Ammon's horn (tissue), 1 donor: ENCODE measurements around the gene ICE1.
"Not testable (repeated sequence)": the region's sequence is repeated elsewhere in the genome, so short reads cannot be mapped to it uniquely, and the experiment has no call there.

Source experiments
- DNase-seq: peaks from one replicate; pipeline ENCODE4 v3.0.0-alpha.2; 2016; ENCODE audit warnings: low spot score

ICE1 gene

DNA sequence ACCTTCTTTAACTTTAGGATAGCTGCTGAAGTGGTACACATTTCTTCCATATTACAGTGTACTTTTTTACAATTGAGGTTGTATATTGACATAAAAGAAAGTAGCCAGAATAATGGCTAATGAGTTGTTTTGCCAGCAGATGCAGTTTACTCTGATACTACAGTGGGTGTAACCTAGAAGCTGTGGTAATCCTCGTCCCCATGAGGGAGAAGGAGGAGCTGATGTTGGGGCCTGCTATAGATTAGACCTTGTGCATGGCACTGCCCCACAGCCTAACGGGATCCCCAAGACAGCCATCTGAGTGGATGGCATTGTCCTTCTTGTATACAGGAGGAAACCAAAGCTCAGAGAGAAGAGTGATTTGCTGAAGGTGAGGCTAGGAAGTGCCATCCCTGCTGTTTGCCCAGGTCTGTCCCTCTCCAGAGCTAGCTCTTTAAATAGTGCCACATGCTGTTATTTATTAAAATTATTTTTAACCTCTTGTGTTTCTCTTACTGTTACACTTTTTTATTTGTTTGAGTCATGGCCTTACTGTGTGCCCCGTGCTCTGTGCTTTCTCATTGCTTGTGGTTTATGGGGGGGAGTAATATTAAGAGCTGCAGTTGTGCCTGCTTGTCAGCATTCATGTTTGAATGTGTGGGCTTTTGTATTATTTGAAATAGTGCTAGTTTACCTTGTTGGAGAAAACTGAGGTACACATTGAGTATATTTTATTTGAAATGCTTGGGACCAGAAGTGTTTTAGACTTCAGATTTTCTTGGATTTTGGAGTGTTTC lies 65.3 kb downstream of the ICE1 start:
- no peak for DNase-seq

DNA sequence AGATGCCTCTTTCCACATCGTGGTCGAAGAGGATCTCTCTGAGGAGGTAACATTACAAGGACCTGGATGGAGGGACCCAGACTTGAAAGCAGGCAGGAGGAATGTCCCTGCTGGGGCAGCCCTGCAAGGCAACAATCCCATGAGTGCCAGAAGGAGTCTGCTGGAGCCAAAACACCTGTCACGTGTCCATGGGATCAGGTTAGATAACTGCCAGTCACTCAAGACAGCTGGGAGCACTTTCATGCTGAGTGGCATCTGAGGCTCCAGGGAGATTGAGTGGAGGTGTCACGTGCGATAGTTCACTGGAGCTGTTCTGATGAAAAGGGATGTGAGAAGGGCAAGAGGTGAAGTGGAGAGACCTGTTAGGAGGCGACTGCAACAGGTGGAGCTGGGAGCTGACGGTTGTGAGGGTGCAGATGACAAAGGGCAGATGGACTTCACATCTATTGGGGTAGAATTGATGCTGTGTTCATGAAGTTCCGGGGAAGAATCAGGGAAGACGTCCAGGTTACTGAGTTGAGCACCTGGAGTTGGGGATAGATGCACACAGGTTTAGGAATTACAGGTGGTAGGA lies 68.4 kb downstream of the ICE1 start:
- no peak for DNase-seq

DNA sequence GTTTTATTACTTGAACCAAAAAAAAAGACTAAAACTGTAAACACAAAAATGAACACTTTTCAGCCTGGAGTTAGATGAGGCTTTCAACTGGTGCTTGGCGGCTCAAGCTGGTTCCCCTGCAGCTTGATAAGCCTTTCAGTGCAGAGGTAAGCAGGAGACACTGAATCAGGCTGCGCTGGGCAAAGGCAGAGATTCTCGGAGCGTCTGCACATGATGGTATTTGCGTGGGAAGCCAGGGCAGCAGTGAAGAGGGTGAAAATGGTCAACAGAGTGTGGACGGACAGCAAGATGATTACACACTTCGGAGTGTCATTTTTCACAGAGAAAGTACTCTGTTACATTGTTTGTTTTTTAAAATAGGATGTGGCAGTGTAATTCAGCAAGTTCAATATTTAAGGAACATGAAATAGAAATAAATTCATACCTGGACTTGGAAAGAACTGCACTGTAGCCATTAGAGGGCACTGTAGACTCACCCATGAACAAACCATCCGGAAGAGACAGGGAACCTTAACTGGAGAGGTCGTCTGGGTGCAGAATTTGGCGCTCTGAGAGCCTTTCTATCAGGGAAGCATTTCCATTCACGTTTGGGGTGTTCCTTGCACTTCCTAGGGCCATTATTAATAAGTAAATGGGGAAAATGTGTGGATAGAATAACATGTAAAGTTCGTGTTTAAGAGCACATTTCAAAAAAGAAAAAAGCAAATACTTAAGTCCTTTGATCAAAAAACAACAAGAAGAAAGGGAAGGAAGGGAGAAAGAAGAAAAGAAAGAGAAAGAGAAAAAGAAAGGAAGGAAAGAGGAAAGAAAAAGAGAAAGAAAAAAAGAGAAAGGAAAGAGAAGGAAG lies 69.8 kb downstream of the ICE1 start:
- DNase-seq, result peak; percentile 71

GRCh38 chr5:5492934-5493271 lies 70.4 kb downstream of the ICE1 start:
- not testable (repeated sequence) for DNase-seq

- peak; percentile 71 for DNase-seq
Observed at GRCh38 chr5:5494489-5495402, 72.3 kb downstream of the ICE1 start.

DNA sequence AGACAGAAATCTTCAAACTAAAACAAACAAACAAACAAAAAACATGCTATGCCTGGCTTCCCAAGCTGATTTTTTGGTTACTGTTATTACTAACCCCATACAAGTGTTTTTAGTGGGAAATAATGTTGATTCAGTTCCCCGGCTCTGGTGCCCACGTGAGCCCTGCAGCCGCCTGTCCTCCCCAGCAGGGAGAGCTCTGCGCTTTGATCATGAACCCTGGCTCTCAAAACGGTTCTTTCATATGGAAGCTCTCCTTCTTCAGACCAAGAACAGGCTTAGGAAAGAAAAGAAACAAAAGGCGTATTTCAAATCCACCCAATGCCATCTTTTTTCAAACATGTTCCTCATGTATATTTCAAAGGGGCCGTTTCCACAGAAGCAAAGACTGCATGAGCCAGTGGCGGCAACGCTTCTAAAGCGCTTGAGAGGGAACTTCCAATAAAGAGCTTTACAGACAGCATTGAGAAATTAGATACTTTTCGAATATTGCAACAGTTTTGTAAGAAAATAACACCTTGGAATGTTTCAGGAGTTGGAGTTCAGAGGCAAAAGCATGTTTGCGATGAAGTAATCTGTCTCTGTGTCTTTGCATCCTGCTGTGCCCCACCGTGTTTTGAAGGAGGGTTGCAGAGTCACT lies 74.8 kb downstream of the ICE1 start:
- DNase-seq, result peak; percentile 88

DNA sequence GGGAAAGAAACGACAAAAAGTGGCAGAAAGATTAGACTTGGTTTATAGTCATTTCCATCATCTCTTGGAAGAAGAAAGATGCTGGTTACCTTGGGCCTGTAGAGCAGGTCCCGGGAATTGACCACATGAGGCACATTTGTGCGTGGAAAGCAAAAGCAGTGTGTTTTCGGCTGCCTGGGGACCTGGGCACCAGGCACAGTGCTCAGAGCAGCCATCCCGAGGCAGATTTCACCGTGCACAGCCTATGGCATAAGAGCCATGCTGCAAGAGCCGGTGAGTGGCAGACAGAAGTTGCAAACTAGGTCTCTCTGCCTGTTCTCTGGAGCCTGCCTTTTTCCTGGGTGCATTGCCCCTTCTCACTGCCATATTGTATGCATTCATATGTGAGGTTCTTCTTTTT lies 77.0 kb downstream of the ICE1 start:
- no peak for DNase-seq

DNA sequence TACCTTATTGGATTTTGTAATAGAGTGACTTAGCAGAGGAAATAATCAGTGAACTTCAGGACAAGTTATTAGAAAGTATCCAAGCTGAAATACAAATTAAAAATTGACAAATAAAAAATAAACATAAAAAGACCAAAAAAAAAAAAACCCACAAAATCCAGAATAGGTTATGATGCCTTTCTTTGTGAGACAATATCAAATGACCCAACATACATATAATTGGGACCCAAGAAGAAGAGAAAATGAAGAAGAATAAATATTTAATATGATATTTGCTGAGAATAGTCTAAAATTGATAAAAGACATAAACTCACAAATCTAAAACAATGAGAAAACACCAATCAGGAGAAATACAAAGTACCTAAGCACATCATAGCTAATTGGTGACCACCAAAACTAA lies 81.8 kb downstream of the ICE1 start:
- no peak for DNase-seq

- DNase-seq, result no peak
Observed at GRCh38 chr5:5505815-5506214, 83.3 kb downstream of the ICE1 start.

DNA sequence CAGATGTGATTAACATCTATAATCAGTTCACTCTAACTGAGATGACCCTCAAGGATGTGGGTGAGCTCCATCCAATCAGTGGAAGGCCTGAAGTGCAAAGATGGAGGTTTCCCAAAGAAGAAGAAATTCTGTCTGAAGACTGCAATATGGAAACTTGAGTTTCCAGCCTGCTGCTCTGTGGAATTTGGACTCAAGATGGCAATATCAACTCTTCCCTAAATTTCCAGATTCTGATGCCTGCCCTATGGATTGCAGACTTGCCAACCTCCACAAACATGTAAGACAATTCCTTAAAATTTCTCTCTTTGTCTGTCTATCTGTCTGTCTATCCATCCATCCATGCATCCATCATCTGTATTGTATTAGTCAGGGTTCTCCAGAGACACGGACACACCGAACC lies 85.9 kb downstream of the ICE1 start:
- DNase-seq, result no peak

DNA sequence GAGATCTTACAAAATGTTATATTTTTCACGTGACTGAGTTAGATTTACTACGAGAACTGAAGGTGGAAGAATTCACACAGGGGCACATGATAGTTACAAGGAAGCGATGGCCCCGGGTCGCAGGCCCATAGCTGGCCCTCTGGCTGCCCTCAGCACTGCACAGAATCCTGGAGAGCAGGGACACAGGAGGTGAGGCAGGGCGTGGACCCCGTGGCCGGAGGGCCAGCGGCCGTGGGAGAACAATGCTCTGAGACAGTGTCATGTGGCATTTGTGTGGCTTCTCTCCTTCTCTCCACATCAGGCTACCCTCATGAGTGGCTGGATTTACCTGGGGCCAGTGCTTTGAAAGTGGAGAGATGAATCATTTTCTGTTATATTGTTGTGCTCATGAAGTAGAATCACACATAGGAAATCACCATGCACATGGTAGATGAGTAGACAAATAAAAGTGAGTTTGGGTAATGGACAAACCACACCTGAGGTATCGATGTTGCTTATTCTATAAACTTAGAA lies 89.5 kb downstream of the ICE1 start:
- DNase-seq, result no peak

DNA sequence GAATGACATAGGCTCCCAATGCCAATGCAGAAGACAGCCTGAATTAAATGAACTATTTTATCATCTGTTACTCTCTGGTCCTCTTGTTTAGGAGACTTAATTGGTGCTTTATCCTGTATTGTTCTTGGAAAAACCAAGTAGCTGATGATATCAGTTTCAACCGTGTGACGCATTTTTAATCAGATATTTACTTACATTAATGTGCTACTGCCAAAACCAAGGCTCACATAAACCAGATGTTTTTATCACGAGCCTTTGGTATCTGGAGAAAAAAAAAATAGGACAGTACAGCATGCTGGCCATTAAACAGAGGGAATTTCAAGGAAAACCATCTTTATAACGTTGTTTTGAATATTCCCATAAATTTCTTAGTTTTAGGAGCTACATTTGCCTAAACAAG lies 90.1 kb downstream of the ICE1 start:
- DNase-seq, result no peak

GRCh38 chr5:5520622-5521021 lies 98.1 kb downstream of the ICE1 start:
- DNase-seq, result not testable (repeated sequence)

- no peak for DNase-seq
Observed at GRCh38 chr5:5521029-5521428, 98.6 kb downstream of the ICE1 start.

DNA sequence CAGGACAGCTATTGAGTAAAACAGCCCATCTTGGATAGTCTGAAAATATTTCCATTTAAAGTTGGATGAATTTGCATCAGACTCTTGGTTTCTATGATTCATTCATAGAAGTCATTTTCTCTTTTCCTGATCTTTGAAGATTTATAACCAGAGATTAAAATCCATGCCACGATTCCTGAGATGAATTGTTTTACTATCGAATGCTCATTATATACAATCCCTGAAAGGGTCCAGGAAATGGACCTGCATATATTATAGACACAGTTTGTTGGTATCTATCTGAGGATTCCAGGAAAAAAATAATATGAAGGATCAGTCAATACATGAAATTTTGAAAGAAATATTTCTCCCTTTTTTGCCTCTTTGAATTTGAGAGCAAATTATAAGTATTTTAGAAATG lies 99.0 kb downstream of the ICE1 start:
- no peak for DNase-seq

- DNase-seq, result no peak
Observed at GRCh38 chr5:5522336-5522735, 99.9 kb downstream of the ICE1 start.

DNA sequence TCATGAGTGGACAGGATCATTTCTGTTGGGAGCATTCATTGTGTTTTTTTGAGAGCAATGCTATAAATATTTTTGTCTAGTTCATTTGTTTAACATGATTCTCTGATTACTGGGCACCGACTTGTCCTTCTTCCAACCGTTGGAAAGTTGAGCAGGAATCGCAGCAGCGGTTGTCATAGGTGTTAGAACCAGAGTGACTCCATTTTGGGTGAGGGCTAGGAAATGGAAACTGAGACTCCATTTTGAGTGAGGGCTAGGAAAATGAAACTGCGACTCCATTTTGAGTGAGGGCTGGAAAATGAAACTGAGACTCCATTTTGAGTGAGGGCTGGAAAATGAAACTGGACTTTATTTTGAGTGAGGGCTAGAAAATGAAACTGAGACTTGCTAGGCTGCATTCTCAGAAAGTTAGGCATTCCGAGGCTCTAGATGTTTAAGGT lies 100.6 kb downstream of the ICE1 start:
- no peak for DNase-seq

- DNase-seq, result no peak
Observed at GRCh38 chr5:5524327-5524726, 101.8 kb downstream of the ICE1 start.

- DNase-seq, result peak; percentile 9
Observed at GRCh38 chr5:5531371-5531770, 108.9 kb downstream of the ICE1 start.

GRCh38 chr5:5532306-5533076 lies 110.0 kb downstream of the ICE1 start:
- DNase-seq, result no peak
